ENCODE measurements around the gene BCAM. TPM values are rescaled to one million over a fixed set of nuclear protein-coding genes. Genes with fewer than 3 reads are reported as not detected.

The BCAM gene
- total and polyA plus RNA-seq, 2 donors (not counting 3 experiments of a cell fraction or from before 2014, with no cell fraction given): 23.9 to 28.5 TPM

DNA sequence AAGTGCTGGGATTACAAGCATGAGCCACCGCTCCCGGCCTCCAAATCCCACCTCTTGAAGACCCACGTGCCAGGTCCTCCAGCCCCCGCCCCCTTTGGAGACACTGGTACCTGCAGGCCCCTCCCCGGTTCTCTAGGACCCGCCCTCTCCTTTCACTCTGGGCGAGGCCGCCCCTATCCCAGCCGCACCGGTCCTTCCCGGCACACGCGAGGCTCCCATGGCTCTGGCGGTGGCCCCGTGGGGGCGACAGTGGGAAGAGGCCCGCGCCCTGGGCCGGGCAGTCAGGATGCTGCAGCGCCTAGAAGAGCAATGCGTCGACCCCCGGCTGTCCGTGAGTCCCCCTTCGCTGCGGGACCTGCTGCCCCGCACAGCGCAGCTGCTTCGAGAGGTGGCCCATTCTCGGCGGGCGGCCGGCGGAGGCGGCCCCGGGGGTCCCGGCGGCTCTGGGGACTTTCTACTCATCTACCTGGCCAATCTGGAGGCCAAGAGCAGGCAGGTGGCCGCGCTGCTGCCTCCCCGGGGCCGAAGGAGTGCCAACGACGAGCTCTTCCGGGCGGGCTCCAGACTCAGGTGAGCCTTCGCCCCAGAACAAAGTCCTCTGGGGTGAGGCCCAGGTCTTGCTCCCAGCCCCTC is 31.1 kb upstream of the BCAM start, which contains the start of gene CBLC:
Gene CBLC (plus strand): TSS at position 176 of the 633 bp plus-strand sequence. CDS start 42 bp downstream, at position 218.
- no peak within 1 kb of the TSS for H3K27ac ChIP-seq (ENCODE audit: insufficient read depth, low read depth, low read length)
- H2AFZ ChIP-seq (ENCODE audit: low read depth, low read length): peak within 1 kb of the TSS; percentile 64
- no peaks in the 10 kb centered on the region for H3K36me3 ChIP-seq (ENCODE audit: control insufficient read depth in 2 of 2, extremely low read depth in 1 of 2, insufficient read depth in 2 of 2, low read length in 2 of 2)
- H3K9me3 ChIP-seq (replicated peaks; ENCODE audit: control insufficient read depth, insufficient read depth, low read length): no peaks in the 10 kb centered on the region
- H4K20me1 ChIP-seq (replicated peaks; ENCODE audit: control insufficient read depth, extremely low read depth, insufficient read depth, low read length): no peaks in the 10 kb centered on the region
- dilution Hi-C loops (cut with MboI; ENCODE audit: extremely low pct_ligation_motif_present, low sequenced_read_pairs): no loop called here
- H3K4me3 ChIP-seq (replicated peaks in 1 of 3; ENCODE audit: insufficient read depth in 1 of 3, low read depth in 1 of 3, low read length in 3 of 3): no peak within 1 kb of the TSS
- no TSS peak for BruUV-seq (replicated peaks)
- FAIRE-seq: no peak
- no peak for DNase-seq (ENCODE audit: low read depth, low spot score)
- no peaks in the 10 kb centered on the region for H3K27me3 ChIP-seq (ENCODE audit: control insufficient read depth in 2 of 2, insufficient read depth in 2 of 2, low read length in 2 of 2)
- H3K4me1 ChIP-seq (ENCODE audit: control insufficient read depth, extremely low read depth, insufficient read depth, low read length): peaks cover 12% of the 10 kb centered on the region
- ChIA-PET CTCF (interaction anchor here (1.5 to 19.4 kb wide), 2 partner anchors 54 to 67 kb away, joined by 4 to 688 read pairs; no protein-coding TSS in a partner anchor), POLR2A (interaction anchor here (0.7 kb wide), 1 partner anchor 72 kb away, joined by 3 read pairs; no protein-coding TSS in a partner anchor)
- H3K79me2 ChIP-seq (ENCODE audit: control insufficient read depth, insufficient read depth, low read length): no peaks in the 10 kb centered on the region
- H3K9ac ChIP-seq (replicated peaks; ENCODE audit: extremely low read depth, insufficient read depth, low read length): no peak within 1 kb of the TSS
- TF ChIP-seq, protein P1, sequence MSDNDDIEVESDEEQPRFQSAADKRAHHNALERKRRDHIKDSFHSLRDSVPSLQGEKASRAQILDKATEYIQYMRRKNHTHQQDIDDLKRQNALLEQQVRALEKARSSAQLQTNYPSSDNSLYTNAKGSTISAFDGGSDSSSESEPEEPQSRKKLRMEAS (IDR thresholded peaks at IDR 0.05; ENCODE audit: insufficient read depth, insufficient read length): no peak
- TF ChIP-seq CTCF (IDR thresholded peaks at IDR 0.05; ENCODE audit: extremely low read depth in 1 of 2, insufficient read depth in 1 of 2, low read depth in 1 of 2, low read length in 2 of 2): peak in 1 of 2 donors; percentile 24
- H3K9me1 ChIP-seq (replicated peaks; ENCODE audit: control insufficient read depth, extremely low read depth, insufficient read depth, low read length): no peaks in the 10 kb centered on the region
- H3K4me2 ChIP-seq (ENCODE audit: insufficient read depth, low read length): no peak within 1 kb of the TSS
- intact Hi-C loops (cut with micrococcal nuclease): no loop called here

- no peak overlapping the region for H3K9ac ChIP-seq (replicated peaks; ENCODE audit: extremely low read depth, insufficient read depth, low read length)
- no peak for TF ChIP-seq EZH2 (IDR thresholded peaks at IDR 0.05; ENCODE audit: borderline replicate concordance, low read depth, low read length, severe bottlenecking)
- TF ChIP-seq GATA2 (IDR thresholded peaks at IDR 0.05; ENCODE audit: insufficient read depth, insufficient read length, low read depth, low read length): no peak
- no peak for TF ChIP-seq MYC (IDR thresholded peaks at IDR 0.05; ENCODE audit: low read depth, low read length)
- no peak for TF ChIP-seq POLR2AphosphoS5 (IDR thresholded peaks at IDR 0.05; ENCODE audit: insufficient read depth, low read depth, low read length)
- no peak for TF ChIP-seq POLR2A (IDR thresholded peaks at IDR 0.05; ENCODE audit: low read depth, low read length)
- no peak for TF ChIP-seq FOS (IDR thresholded peaks at IDR 0.05; ENCODE audit: borderline replicate concordance, insufficient read depth, low read length)
- TF ChIP-seq CTCF (IDR thresholded peaks at IDR 0.05; ENCODE audit: extremely low read depth in 1 of 2, insufficient read depth in 1 of 2, low read depth in 1 of 2, low read length in 2 of 2): no peak
- no peak for TF ChIP-seq JUN (IDR thresholded peaks at IDR 0.05; ENCODE audit: borderline replicate concordance, insufficient read depth, insufficient read length, low read depth)
- TF ChIP-seq, protein P1 (IDR thresholded peaks at IDR 0.05; ENCODE audit: insufficient read depth, insufficient read length): no peak
- POLR2A ChIA-PET: no interaction called here
Observed at GRCh38 chr19:44779150-44779549, 29.8 kb upstream of the BCAM start.

More at GRCh38 chr19:44779150-44779549, 29.8 kb upstream of the BCAM start:
- no peak overlapping the region for H2AFZ ChIP-seq (ENCODE audit: low read depth, low read length)
- H3K9me3 ChIP-seq (replicated peaks; ENCODE audit: control insufficient read depth, insufficient read depth, low read length): no peaks in the 10 kb centered on the region
- peaks cover 8% of the 10 kb centered on the region for H3K4me1 ChIP-seq (ENCODE audit: control insufficient read depth, extremely low read depth, insufficient read depth, low read length)
- no peaks in the 10 kb centered on the region for H3K27me3 ChIP-seq (ENCODE audit: control insufficient read depth in 2 of 2, insufficient read depth in 2 of 2, low read length in 2 of 2)
- H3K79me2 ChIP-seq (ENCODE audit: control insufficient read depth, insufficient read depth, low read length): no peaks in the 10 kb centered on the region
- CTCF ChIA-PET: interaction anchor here (1.5 to 2.5 kb wide), 3 partner anchors 55 to 208 kb away, joined by 3 to 10 read pairs (median 4); no protein-coding TSS in a partner anchor
- no peak overlapping the region for H3K4me3 ChIP-seq (replicated peaks in 1 of 3; ENCODE audit: insufficient read depth in 1 of 3, low read depth in 1 of 3, low read length in 3 of 3)
- dilution Hi-C loops (cut with MboI; ENCODE audit: extremely low pct_ligation_motif_present, low sequenced_read_pairs) (no loop called here), intact Hi-C loops (cut with micrococcal nuclease) (no loop called here)
- no peak overlapping the region for H3K27ac ChIP-seq (ENCODE audit: insufficient read depth, low read depth, low read length)
- H3K36me3 ChIP-seq (ENCODE audit: control insufficient read depth in 2 of 2, extremely low read depth in 1 of 2, insufficient read depth in 2 of 2, low read length in 2 of 2): no peaks in the 10 kb centered on the region
- no peaks in the 10 kb centered on the region for H3K9me1 ChIP-seq (replicated peaks; ENCODE audit: control insufficient read depth, extremely low read depth, insufficient read depth, low read length)
- no peaks in the 10 kb centered on the region for H4K20me1 ChIP-seq (replicated peaks; ENCODE audit: control insufficient read depth, extremely low read depth, insufficient read depth, low read length)
- FAIRE-seq (no peak), DNase-seq (ENCODE audit: low read depth, low spot score) (no peak)
- no peak overlapping the region for H3K4me2 ChIP-seq (ENCODE audit: insufficient read depth, low read length)
- no TSS peak for BruUV-seq (replicated peaks)

Data from endothelial cell of umbilical vein (primary cell).